Heart left ventricle (tissue), 16 donors: ENCODE results near the gene ST3GAL4. TPM values are rescaled to one million over a fixed set of nuclear protein-coding genes. Genes with fewer than 3 reads are reported as not detected.
"Not testable (repeated sequence)": the region's sequence is repeated elsewhere in the genome, so short reads cannot be mapped to it uniquely, and the experiment has no call there.

Source experiments
- ATAC-seq, 4 donors: fragments of 200-7000 bp; cut with Tn5 transposase; one replicate each; pipeline ENCODE4 v1.9.1; 2020 to 2022; ENCODE audit warnings: moderate library complexity in 4 of 4, mild to moderate bottlenecking in 3 of 4, moderate number of reproducible peaks in 1 of 4
- DNase-seq, 5 donors: peaks; one replicate each; pipeline ENCODE4 v3.0.0-alpha.2; 2020
- H3K27ac ChIP-seq, 12 donors: fragments of 200-600 bp; sonication (generic) in 4 of 12; one replicate each; pipeline versions ENCODE4 v1.5.0 to v1.8.0; 2016 to 2022; ENCODE audit warnings: mild to moderate bottlenecking in 2 of 12
- H3K27me3 ChIP-seq, 9 donors: fragments of 200-600 bp; sonication (generic) in 2 of 9; one replicate each; pipeline versions ENCODE4 v1.5.1 to v1.8.0; 2016 to 2022; ENCODE audit warnings: mild to moderate bottlenecking in 3 of 9
- H3K36me3 ChIP-seq, 9 donors: fragments of 200-600 bp; sonication (generic) in 2 of 9; one replicate each; pipeline versions ENCODE4 v1.5.0 to v1.8.0; 2018 to 2022; ENCODE audit warnings: mild to moderate bottlenecking in 2 of 9
- H3K4me1 ChIP-seq, 12 donors: fragments of 200-600 bp; sonication (generic) in 4 of 12; one replicate each; pipeline versions ENCODE4 v1.5.0 to v1.8.0; 2016 to 2022; ENCODE audit warnings: mild to moderate bottlenecking in 3 of 12
- H3K4me3 ChIP-seq, 12 donors: fragments of 200-600 bp; sonication (generic) in 4 of 12; one replicate each; pipeline versions ENCODE4 v1.5.0 to v1.8.0; 2017 to 2022; ENCODE audit warnings: mild to moderate bottlenecking in 9 of 12, moderate library complexity in 4 of 12
- H3K9me3 ChIP-seq, 12 donors: fragments of 200-600 bp; sonication (generic) in 4 of 12; one replicate each; pipeline versions ENCODE4 v1.5.0 to v1.8.0; 2016 to 2022; ENCODE audit warnings: mild to moderate bottlenecking in 1 of 12
- POLR2A ChIP-seq, 2 donors: fragments of 450-650 bp; IDR thresholded peaks; one replicate each; pipeline ENCODE4 v1.6.1; 2017; ENCODE audit warnings: antibody characterized with exemption in 2 of 2, mild to moderate bottlenecking in 2 of 2, moderate library complexity in 2 of 2
- WGBS, 4 donors: extraction: QIAGEN DNeasy Blood & Tissue Kit in 2 of 4; methylation state at CpG; one replicate each; pipeline versions ENCODE4 v1.1.5 to v1.1.7; 2013 to 2018; 5-methylcytosine and 5-hydroxymethylcytosine counted together
- intact Hi-C, 10 donors: fragments of 100-400 bp; cut with DNase I; formaldehyde crosslinking; loops; one replicate each; pipeline versions ENCODE4 v1.11.1 to v1.14.2; 2022
- polyA plus RNA-seq, 2 donors: library from polyadenylated mRNA; stranded (reverse); fragments of 200-250 nt; gene quantifications; one replicate each; pipeline ENCODE4 v1.2.3, GENCODE V29; 2013
- total RNA-seq, 9 donors: library from RNA; depleted of rRNA in 2 of 9; stranded (reverse); fragments of >200 nt in 2 of 9; fragmentation: NEBNext Ultra II Directional in 3 of 9; extraction: Animal tissue kit (Norgen Biotek cat#: 25700) in 3 of 9; gene quantifications; one replicate each; pipeline versions ENCODE4 v1.1.0 to v1.2.4, GENCODE V29; 2016 to 2023
- TF ChIP-seq, protein P1 (sequence below), 12 donors: fragments of 200-600 bp; sonication (generic) in 4 of 12; IDR thresholded peaks; one replicate each; pipeline versions ENCODE4 v1.5.0 to v1.8.0; 2018 to 2022; ENCODE audit warnings: antibody characterized with exemption in 12 of 12, mild to moderate bottlenecking in 5 of 12
- donor health status: ischemic (EF 13 %, LVEDD 7.1; RV severe dilation, severe dysfunction).
- donor health status: healthy with polysubstance abuse.
- donor health status: DM: no; HTN: yes; CAD: no.
- donor health status: DM: no; HTN: no; CAD: no.
- donor health status: ischemic (EF 25% LVEDD 6.9; RV normal size, moderate dysfunction).
- donor health status: ischemic (EF 25% LVEDD 5.7; RV mildly dilated, moderate dysfunction).
- donor health status: healthy.
- donor health status: DM: yes; HTN: yes; CAD: no.
- donor health status: ischemic (EF 35%, LVEDD 5.7; RV mildly dilated, moderate dysfunction).
- donor health status: nonischemic (EF 11% LVEDD 7.7; RV severe dilation, severe dysfunction).
- donor health status: DM: yes; HTN: yes; CAD: no.
- donor health status: PGD.
- donor health status: ischemic (EF 29% LVEDD 5.4; RV normal size, mild dysfunction).
- donor health status: nonischemic (EF 23%, LVEDD 6.1; RV moderate dilation, normal function).

ST3GAL4 gene
- total and polyA plus RNA-seq, 11 donors: 30.6 to 168 (median 66.1) TPM

DNA sequence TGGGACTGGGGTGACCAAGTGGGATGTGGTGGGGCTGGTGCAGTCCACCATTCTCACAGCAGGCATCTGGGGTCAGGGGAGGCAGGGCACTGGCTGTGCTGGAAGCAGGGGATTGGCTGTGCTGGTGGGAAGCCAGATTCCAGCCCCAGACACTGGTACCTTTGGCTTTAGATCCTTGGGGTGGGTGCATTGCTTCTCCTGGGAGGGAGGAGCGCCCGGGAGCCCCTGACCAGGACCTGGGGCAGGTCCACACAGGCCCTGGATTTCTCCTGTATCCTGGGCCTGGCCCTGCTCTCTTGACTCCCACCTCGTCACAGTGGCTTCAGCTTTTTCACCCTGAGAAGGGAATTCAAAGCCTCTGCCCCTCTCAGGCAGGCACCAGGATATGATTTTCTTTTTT, 38.5 kb downstream of the ST3GAL4 start:
- 79 to 89% (median 82%) methylated on average over 3 of the region's 3 CpGs for WGBS, 4 donors
- TF ChIP-seq, protein P1, sequence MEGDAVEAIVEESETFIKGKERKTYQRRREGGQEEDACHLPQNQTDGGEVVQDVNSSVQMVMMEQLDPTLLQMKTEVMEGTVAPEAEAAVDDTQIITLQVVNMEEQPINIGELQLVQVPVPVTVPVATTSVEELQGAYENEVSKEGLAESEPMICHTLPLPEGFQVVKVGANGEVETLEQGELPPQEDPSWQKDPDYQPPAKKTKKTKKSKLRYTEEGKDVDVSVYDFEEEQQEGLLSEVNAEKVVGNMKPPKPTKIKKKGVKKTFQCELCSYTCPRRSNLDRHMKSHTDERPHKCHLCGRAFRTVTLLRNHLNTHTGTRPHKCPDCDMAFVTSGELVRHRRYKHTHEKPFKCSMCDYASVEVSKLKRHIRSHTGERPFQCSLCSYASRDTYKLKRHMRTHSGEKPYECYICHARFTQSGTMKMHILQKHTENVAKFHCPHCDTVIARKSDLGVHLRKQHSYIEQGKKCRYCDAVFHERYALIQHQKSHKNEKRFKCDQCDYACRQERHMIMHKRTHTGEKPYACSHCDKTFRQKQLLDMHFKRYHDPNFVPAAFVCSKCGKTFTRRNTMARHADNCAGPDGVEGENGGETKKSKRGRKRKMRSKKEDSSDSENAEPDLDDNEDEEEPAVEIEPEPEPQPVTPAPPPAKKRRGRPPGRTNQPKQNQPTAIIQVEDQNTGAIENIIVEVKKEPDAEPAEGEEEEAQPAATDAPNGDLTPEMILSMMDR (IDR thresholded peaks at IDR 0.05): no peak
- TF ChIP-seq POLR2A (IDR thresholded peaks at IDR 0.05): no peak
- ATAC-seq (no peak), DNase-seq (no peak)
- H3K9me3 ChIP-seq: no peaks in the 10 kb centered on the region
- no peaks in the 10 kb centered on the region for H3K27me3 ChIP-seq
- H3K4me3 ChIP-seq: no peak overlapping the region
- H3K4me1 ChIP-seq: peaks cover 8 to 61% (median 42%) of the 10 kb centered on the region in 12 donors
- intact Hi-C loops: loop anchor here in 4 of 10 donors (5.0 kb wide), 2 partner anchors 37 to 77 kb away; partner anchors contain the start of gene ST3GAL4 (in 4 of the 4)
- peak overlapping the region; percentile 59 to 93 (median 74) for H3K27ac ChIP-seq
- H3K36me3 ChIP-seq: no peaks in the 10 kb centered on the region

DNA sequence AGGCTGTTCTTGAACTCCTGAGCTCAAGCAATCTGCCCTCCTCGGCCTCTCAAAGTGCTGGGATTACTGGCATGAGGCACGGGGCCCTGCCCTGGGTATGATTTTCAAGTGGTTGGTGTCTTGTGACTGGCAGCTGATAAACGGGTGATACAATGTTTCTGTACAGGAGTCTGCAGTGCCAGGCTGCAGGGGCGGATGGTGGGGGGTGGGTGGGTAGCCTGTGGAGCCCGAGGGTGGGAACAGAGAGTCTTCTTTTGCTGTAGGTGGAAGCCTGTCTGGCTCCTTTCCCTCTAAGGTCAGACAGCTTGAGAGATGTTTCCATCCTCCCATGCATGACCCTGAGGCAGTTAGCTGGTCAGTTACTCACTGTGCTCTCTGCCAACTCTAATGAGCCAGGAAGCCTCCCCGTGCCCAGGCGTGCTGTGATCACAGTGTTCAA, 39.2 kb downstream of the ST3GAL4 start:
- not testable (repeated sequence) for H3K27me3 ChIP-seq, H3K36me3 ChIP-seq, H3K9me3 ChIP-seq, H3K4me3 ChIP-seq
- intact Hi-C loops: loop anchor here in 4 of 10 donors (5.0 kb wide), 2 partner anchors 37 to 77 kb away; partner anchors contain the start of gene ST3GAL4 (in 4 of the 4)
- ATAC-seq (peak; percentile 77 to 82 (median 82)), DNase-seq (peak in 4 of 5 donors; percentile 55 to 85 (median 70))
- H3K27ac ChIP-seq: peak overlapping the region; percentile 59 to 93 (median 74)
- 36 to 57% (median 47%) methylated on average over 3 to 7 of the region's 7 CpGs for WGBS, 4 donors
- H3K4me1 ChIP-seq: peaks cover 8 to 61% (median 42%) of the 10 kb centered on the region in 12 donors

DNA sequence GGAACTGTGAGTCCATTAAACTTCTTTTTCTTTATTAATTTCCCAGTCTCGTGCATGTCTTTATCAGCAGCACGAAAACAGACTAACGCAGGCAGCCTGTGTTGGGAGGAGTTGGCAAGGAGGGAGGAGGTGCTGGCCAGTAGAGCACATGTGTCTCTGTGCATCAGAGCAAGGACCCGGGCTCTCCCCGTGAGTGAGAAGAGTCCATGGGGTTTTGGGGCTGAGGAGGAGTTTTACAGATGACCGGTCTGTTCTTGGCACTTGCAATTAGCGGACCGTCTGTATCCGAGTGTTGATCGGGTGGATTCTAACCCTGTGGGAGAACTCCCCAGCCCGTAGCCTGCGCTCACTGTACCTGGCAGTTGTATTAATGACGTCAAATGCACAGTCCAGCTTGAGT, 40.3 kb downstream of the ST3GAL4 start:
- H3K4me1 ChIP-seq: peaks cover 8 to 58% (median 38%) of the 10 kb centered on the region in 12 donors
- H3K9me3 ChIP-seq: not testable (repeated sequence)

DNA sequence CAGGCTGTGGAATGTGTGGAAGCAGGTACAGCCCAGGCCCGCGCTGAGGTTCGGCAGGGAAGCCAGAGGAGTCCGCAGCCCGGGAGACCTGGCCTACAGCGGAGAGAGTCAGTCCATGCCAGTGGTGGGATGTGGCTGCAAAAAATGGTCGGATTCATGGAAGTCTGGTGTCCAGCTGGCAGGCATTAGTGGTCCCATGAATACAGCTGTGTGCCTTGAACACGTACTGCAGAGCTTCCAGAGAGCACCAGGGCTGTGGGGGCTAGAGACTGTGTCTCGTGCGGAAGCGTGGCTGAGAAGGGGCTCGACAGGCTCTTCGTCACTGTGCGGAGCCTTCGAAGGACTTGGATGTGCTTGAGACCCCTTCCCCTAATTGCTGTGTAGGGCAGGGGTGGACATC, 40.8 kb downstream of the ST3GAL4 start:
- H3K4me3 ChIP-seq, H3K36me3 ChIP-seq, H3K27me3 ChIP-seq, H3K9me3 ChIP-seq, DNase-seq, intact Hi-C loops: not testable (repeated sequence)
- ATAC-seq: peak in 1 of 4 donors; percentile 15
- WGBS, 4 donors: 78 to 83% (median 81%) methylated on average over 13 to 15 of the region's 15 CpGs
- H3K27ac ChIP-seq: peak overlapping the region in 4 of 12 donors; percentile 9 to 56 (median 32)
- peaks cover 8 to 55% (median 36%) of the 10 kb centered on the region in 12 donors for H3K4me1 ChIP-seq

More for the DNA sequence above, 40.3 kb downstream of the ST3GAL4 start:
- ATAC-seq: peak in 3 of 4 donors; percentile 42 to 57 (median 56)
- H3K27me3 ChIP-seq, H3K4me3 ChIP-seq, intact Hi-C loops, H3K36me3 ChIP-seq: not testable (repeated sequence)
- DNase-seq: peak in 3 of 5 donors; percentile 55 to 64 (median 57)
- peak overlapping the region; percentile 37 to 90 (median 70) for H3K27ac ChIP-seq
- 39 to 60% (median 52%) methylated on average over 6 to 10 of the region's 13 CpGs for WGBS, 4 donors

DNA sequence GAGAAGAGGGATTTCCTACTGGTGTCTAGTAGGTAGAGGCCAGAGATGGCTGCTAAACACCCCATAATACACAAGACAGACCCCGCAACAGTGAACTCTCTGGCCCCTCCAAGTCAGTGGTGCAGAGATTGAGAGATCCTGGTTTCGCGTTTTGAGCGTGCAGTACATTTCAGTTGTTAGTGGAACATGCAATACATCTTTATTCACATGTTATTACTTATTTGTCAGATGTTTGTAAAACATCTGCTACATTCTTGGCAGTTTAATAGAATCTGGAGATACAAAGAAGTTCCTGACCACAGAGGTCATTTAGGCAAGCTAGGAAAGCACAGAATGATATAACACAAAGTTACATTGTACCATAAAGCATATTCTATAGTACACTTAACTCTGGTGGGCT, 41.5 kb downstream of the ST3GAL4 start:
- no peak for TF ChIP-seq POLR2A (IDR thresholded peaks at IDR 0.05)
- TF ChIP-seq, protein P1 (IDR thresholded peaks at IDR 0.05): no peak
- Histone ChIP-seq H3K36me3 (no peaks in the 10 kb centered on the region), H3K4me3 (no peak overlapping the region), H3K9me3 (no peaks in the 10 kb centered on the region), H3K27me3 (no peaks in the 10 kb centered on the region), H3K4me1 (peaks cover 8 to 53% (median 33%) of the 10 kb centered on the region in 12 donors), H3K27ac (peak overlapping the region in 3 of 12 donors; percentile 10 to 56 (median 52))
- no peak for ATAC-seq
- 84 to 90% (median 88%) methylated on average over 4 of the region's 4 CpGs for WGBS, 4 donors
- intact Hi-C loops: no loop called here
- DNase-seq: no peak

DNA sequence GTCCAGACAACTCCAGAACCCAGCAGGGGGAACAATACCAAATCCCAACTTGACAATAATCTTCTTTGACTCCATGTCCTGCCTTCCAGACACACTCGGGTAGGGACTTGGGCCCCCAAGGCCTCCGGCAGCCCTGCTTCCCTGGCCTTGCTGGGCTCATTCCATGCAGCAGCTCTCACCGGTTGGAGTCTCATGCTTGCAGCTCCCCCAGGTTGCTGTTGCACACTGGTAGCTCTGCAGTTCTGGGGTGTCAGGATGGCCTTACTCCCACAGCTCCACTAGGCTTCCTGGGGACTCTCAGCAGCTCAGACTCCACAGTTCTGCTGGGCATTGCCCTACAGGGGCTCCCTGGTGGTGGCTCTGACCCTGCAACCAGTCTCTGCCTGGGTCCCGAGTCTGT, 42.8 kb downstream of the ST3GAL4 start:
- no peak for ATAC-seq
- Histone ChIP-seq H3K27ac (no peak overlapping the region), H3K9me3 (no peaks in the 10 kb centered on the region), H3K4me3 (no peak overlapping the region), H3K4me1 (peaks cover 3 to 49% (median 20%) of the 10 kb centered on the region in 12 donors), H3K36me3 (no peaks in the 10 kb centered on the region), H3K27me3 (no peaks in the 10 kb centered on the region)
- intact Hi-C loops: no loop called here
- TF ChIP-seq, protein P1 (IDR thresholded peaks at IDR 0.05): no peak
- no peak for TF ChIP-seq POLR2A (IDR thresholded peaks at IDR 0.05)
- no peak for DNase-seq
- 80 to 94% (median 94%) methylated on average over 1 to 4 of the region's 4 CpGs for WGBS, 4 donors
